ENCODE data around the gene FBXL16. TPM values are rescaled to one million over a fixed set of nuclear protein-coding genes. Genes with fewer than 3 reads are reported as not detected.
"Not testable (repeated sequence)": the region's sequence is repeated elsewhere in the genome, so short reads cannot be mapped to it uniquely, and the experiment has no call there.

Gene FBXL16
- total RNA-seq, 2 experiments from 2014 or later, result 3.2 to 6.0 TPM

GRCh38 chr16:698911-699671, 6.5 kb downstream of the FBXL16 start:
- H3K36me3 Mint-ChIP-seq, result no peaks in the 10 kb centered on the region
- H3K27ac Mint-ChIP-seq, result no peak overlapping the region
- H3K27me3 Mint-ChIP-seq, result peaks cover 27% of the 10 kb centered on the region
- no peak overlapping the region for H3K4me3 Mint-ChIP-seq
- H3K4me1 Mint-ChIP-seq, result peaks cover 5% of the 10 kb centered on the region
- no peak for DNase-seq
- no peaks in the 10 kb centered on the region for H3K9me3 Mint-ChIP-seq

- Mint-ChIP-seq H3K4me3 (peak overlapping the region; percentile 74), H3K27ac (peak overlapping the region; percentile 65), H3K9me3 (no peaks in the 10 kb centered on the region), H3K27me3 (peaks cover 5% of the 10 kb centered on the region), H3K36me3 (no peaks in the 10 kb centered on the region), H3K4me1 (peaks cover 5% of the 10 kb centered on the region)
- peak; percentile 74 for DNase-seq
Observed at GRCh38 chr16:695355-696089, 10.1 kb downstream of the FBXL16 start.

GRCh38 chr16:694863-695354, 10.7 kb downstream of the FBXL16 start:
- Mint-ChIP-seq H3K9me3 (no peaks in the 10 kb centered on the region), H3K4me1 (peaks cover 5% of the 10 kb centered on the region), H3K36me3 (no peaks in the 10 kb centered on the region), H3K27me3 (peaks cover 5% of the 10 kb centered on the region), H3K27ac (no peak overlapping the region), H3K4me3 (no peak overlapping the region)
- no peak for DNase-seq

- no peaks in the 10 kb centered on the region for H3K36me3 Mint-ChIP-seq
- H3K4me3 Mint-ChIP-seq, result peak overlapping the region; percentile 63
- H3K4me1 Mint-ChIP-seq, result peaks cover 7% of the 10 kb centered on the region
- H3K9me3 Mint-ChIP-seq, result no peaks in the 10 kb centered on the region
- H3K27ac Mint-ChIP-seq, result no peak overlapping the region
- no peak for DNase-seq
- H3K27me3 Mint-ChIP-seq, result peaks cover 5% of the 10 kb centered on the region
Observed at GRCh38 chr16:694187-694862, 11.3 kb downstream of the FBXL16 start.

GRCh38 chr16:693766-694165, 11.8 kb downstream of the FBXL16 start:
- peak overlapping the region; percentile 22 for H3K4me3 Mint-ChIP-seq
- no peaks in the 10 kb centered on the region for H3K9me3 Mint-ChIP-seq
- no peak for DNase-seq
- H3K27ac Mint-ChIP-seq, result no peak overlapping the region
- no peaks in the 10 kb centered on the region for H3K36me3 Mint-ChIP-seq
- peaks cover 10% of the 10 kb centered on the region for H3K4me1 Mint-ChIP-seq
- peaks cover 5% of the 10 kb centered on the region for H3K27me3 Mint-ChIP-seq

- no peak overlapping the region for H3K27ac Mint-ChIP-seq
- peak overlapping the region; percentile 29 for H3K4me3 Mint-ChIP-seq
- DNase-seq, result no peak
- no peaks in the 10 kb centered on the region for H3K36me3 Mint-ChIP-seq
- no peaks in the 10 kb centered on the region for H3K9me3 Mint-ChIP-seq
- peaks cover 5% of the 10 kb centered on the region for H3K27me3 Mint-ChIP-seq
- H3K4me1 Mint-ChIP-seq, result peaks cover 13% of the 10 kb centered on the region
Observed at GRCh38 chr16:693364-693763, 12.2 kb downstream of the FBXL16 start.

- Mint-ChIP-seq H3K27ac (no peak overlapping the region), H3K9me3 (no peaks in the 10 kb centered on the region), H3K27me3 (peaks cover 5% of the 10 kb centered on the region), H3K4me1 (peaks cover 13% of the 10 kb centered on the region), H3K36me3 (no peaks in the 10 kb centered on the region), H3K4me3 (no peak overlapping the region)
- DNase-seq, result no peak
Observed at GRCh38 chr16:692356-693108, 13.1 kb downstream of the FBXL16 start.

- DNase-seq, H3K27ac Mint-ChIP-seq, H3K27me3 Mint-ChIP-seq, H3K9me3 Mint-ChIP-seq, H3K36me3 Mint-ChIP-seq: not testable (repeated sequence)
- H3K4me1 Mint-ChIP-seq, result peaks cover 13% of the 10 kb centered on the region
- peak overlapping the region; percentile 90 for H3K4me3 Mint-ChIP-seq
Observed at GRCh38 chr16:691242-691641, 14.4 kb downstream of the FBXL16 start.

GRCh38 chr16:689175-689897, 16.3 kb downstream of the FBXL16 start:
- Mint-ChIP-seq H3K36me3 (peaks cover 2% of the 10 kb centered on the region), H3K9me3 (no peaks in the 10 kb centered on the region), H3K27ac (peak overlapping the region; percentile 87), H3K27me3 (peaks cover 5% of the 10 kb centered on the region), H3K4me1 (peaks cover 11% of the 10 kb centered on the region), H3K4me3 (peak overlapping the region; percentile 90)
- DNase-seq, result no peak

GRCh38 chr16:687499-687898, 18.1 kb downstream of the FBXL16 start:
- Mint-ChIP-seq H3K36me3 (peaks cover 11% of the 10 kb centered on the region), H3K27me3 (no peaks in the 10 kb centered on the region), H3K4me1 (peaks cover 12% of the 10 kb centered on the region), H3K9me3 (no peaks in the 10 kb centered on the region), H3K4me3 (no peak overlapping the region), H3K27ac (no peak overlapping the region)
- DNase-seq, result no peak

- H3K27ac Mint-ChIP-seq, result no peak overlapping the region
Observed at GRCh38 chr16:686459-687260, 18.9 kb downstream of the FBXL16 start.

GRCh38 chr16:685967-686366, 19.6 kb downstream of the FBXL16 start:
- Mint-ChIP-seq H3K4me1 (peaks cover 24% of the 10 kb centered on the region), H3K27me3 (no peaks in the 10 kb centered on the region), H3K9me3 (no peaks in the 10 kb centered on the region), H3K36me3 (peaks cover 22% of the 10 kb centered on the region), H3K27ac (no peak overlapping the region), H3K4me3 (peak overlapping the region; percentile 14)
- DNase-seq, result no peak

More at GRCh38 chr16:686459-687260, 18.9 kb downstream of the FBXL16 start:
- DNase-seq, result no peak
- peaks cover 18% of the 10 kb centered on the region for H3K4me1 Mint-ChIP-seq
- H3K4me3 Mint-ChIP-seq, result no peak overlapping the region
- H3K36me3 Mint-ChIP-seq, result peaks cover 17% of the 10 kb centered on the region
- no peaks in the 10 kb centered on the region for H3K27me3 Mint-ChIP-seq
- H3K9me3 Mint-ChIP-seq, result no peaks in the 10 kb centered on the region

- Mint-ChIP-seq H3K27me3 (no peaks in the 10 kb centered on the region), H3K36me3 (peaks cover 22% of the 10 kb centered on the region), H3K4me1 (peaks cover 24% of the 10 kb centered on the region), H3K4me3 (no peak overlapping the region), H3K9me3 (no peaks in the 10 kb centered on the region), H3K27ac (no peak overlapping the region)
- no peak for DNase-seq
Observed at GRCh38 chr16:684961-685696, 20.5 kb downstream of the FBXL16 start.

Measured in activated naive CD8-positive, alpha-beta T cell treated with anti-CD3 and anti-CD28 coated beads for 36 hours (primary cell).